Adrenal gland (tissue), 5 donors: Measurements from ENCODE around the gene CPOX.

Source experiments
- POLR2A ChIP-seq, 2 donors: fragments of 450-650 bp; IDR thresholded peaks; one replicate each; pipeline ENCODE4 v1.6.1; 2017; ENCODE audit warnings: antibody characterized with exemption in 2 of 2, mild to moderate bottlenecking in 2 of 2, moderate library complexity in 1 of 2
- TF ChIP-seq, protein P1 (sequence below), 6 experiments: fragments of 450-650 bp in 4 of 6; fragments of 200-600 bp in 2 of 6; sonication (generic) in 1 of 6; IDR thresholded peaks; 1 replicate in 5 of 6; 2 replicates in 1 of 6; pipeline versions ENCODE4 v1.5.1 to v1.8.0; 2016 to 2021; ENCODE audit warnings: antibody characterized with exemption in 6 of 6, mild to moderate bottlenecking in 2 of 6, moderate library complexity in 1 of 6
- donor health status: DM: no; HTN: no; CAD: no.

DNA sequence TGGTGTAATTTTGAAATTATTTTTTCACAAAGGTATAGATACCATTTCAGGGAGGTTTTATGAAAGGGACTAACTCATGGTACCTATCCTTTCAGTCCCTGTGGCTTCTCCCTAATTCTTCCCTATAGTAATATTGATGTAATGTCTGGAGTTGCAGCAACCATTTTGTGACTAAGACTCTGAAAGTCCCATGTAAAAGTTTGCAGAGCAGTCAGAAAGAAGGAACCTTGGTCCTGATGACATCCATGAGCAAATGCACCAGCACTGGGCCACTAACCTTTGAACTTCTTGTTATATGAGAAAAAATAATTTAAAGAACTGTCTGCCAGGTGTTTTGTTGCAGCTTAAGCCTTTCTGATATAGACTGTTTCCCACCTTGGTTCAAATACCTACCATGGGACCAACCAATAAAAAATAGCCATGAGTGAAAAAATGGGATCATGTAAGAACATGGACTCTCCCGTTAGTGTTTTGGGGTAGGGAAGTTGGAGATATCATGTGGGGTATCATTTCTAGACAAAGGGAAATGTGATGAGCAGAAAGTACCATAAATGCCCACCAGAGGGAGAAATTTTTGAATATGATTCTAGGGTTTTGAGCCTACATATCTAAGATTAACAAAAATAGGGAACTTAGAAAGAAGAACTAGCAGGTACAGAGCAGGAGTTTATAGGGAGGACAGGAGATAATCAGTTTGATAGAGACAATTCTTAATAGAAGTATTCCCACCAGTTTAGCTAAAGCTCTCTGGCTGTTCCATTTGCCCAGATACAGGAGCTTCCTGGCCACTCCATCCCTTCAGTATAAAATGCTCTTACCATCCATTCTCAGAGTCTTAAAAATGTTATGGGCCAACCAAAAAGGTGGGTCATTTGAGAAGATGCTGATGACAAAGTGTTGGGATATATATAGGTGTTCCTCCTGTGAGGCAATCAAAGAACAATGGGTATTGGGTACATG, 3.4 kb upstream of the CPOX start:
- TF ChIP-seq, protein P1, sequence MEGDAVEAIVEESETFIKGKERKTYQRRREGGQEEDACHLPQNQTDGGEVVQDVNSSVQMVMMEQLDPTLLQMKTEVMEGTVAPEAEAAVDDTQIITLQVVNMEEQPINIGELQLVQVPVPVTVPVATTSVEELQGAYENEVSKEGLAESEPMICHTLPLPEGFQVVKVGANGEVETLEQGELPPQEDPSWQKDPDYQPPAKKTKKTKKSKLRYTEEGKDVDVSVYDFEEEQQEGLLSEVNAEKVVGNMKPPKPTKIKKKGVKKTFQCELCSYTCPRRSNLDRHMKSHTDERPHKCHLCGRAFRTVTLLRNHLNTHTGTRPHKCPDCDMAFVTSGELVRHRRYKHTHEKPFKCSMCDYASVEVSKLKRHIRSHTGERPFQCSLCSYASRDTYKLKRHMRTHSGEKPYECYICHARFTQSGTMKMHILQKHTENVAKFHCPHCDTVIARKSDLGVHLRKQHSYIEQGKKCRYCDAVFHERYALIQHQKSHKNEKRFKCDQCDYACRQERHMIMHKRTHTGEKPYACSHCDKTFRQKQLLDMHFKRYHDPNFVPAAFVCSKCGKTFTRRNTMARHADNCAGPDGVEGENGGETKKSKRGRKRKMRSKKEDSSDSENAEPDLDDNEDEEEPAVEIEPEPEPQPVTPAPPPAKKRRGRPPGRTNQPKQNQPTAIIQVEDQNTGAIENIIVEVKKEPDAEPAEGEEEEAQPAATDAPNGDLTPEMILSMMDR (IDR thresholded peaks at IDR 0.05), result peak; percentile 41 to 76 (median 60)
- TF ChIP-seq POLR2A (IDR thresholded peaks at IDR 0.05), result no peak
